ENCODE data around the gene CDK4. TPM values are rescaled to one million over a fixed set of nuclear protein-coding genes. Genes with fewer than 3 reads are reported as not detected.
A peak's percentile ranks its signal among the peaks of the same experiment; 100 is the strongest.

The CDK4 gene
- total RNA-seq, 1 experiment from 2014 or later = 156 TPM

- Histone ChIP-seq H3K9me2 (ENCODE audit: insufficient read depth) (no peaks in the 10 kb centered on the region), H3K4me3 (no peak overlapping the region), H3K4me1 (replicated peaks; ENCODE audit: insufficient read depth) (peaks cover 25% of the 10 kb centered on the region), H3K27ac (no peak overlapping the region), H3K9me3 (ENCODE audit: insufficient read depth, low read depth) (no peaks in the 10 kb centered on the region), H3K36me3 (ENCODE audit: low read depth) (peaks cover 34% of the 10 kb centered on the region; the same call in 1 of the 2 replicates), H3K79me2 (ENCODE audit: low read depth) (no peaks in the 10 kb centered on the region; the same call in 1 of the 2 replicates), H4K20me1 (ENCODE audit: insufficient read depth) (peaks cover 5% of the 10 kb centered on the region; the same call in 1 of the 2 replicates), H3K4me2 (no peak overlapping the region), H3K27me3 (ENCODE audit: insufficient read depth, low read depth) (no peaks in the 10 kb centered on the region), H3F3A (ENCODE audit: insufficient read depth, low read depth) (peaks cover 29% of the 10 kb centered on the region), H2AFZ (no peak overlapping the region)
- intact Hi-C loops (cut with micrococcal nuclease; ENCODE audit: unreplicated experiment) = no loop called here
- TF ChIP-seq EZH2 (IDR thresholded peaks at IDR 0.05; ENCODE audit: low read depth) = no peak
- no peak for TF ChIP-seq CTCF (conservative IDR thresholded peaks at IDR 0.05)
- ChIA-PET POLR2A (ENCODE audit: unreplicated experiment) (interaction anchor here (0.5 kb wide), 1 partner anchor 71 kb away, joined by 3 read pairs; no protein-coding TSS in a partner anchor), CTCF (no interaction called here)
- DNase-seq = no peak
- BruUV-seq (replicated peaks) = no TSS peak
These were observed 44.9 kb upstream of the CDK4 start for GRCh38 chr12:57796996-57797395.

GRCh38 chr12:57795354-57795753, 43.2 kb upstream of the CDK4 start:
- Histone ChIP-seq H3K79me2 (ENCODE audit: low read depth) (no peaks in the 10 kb centered on the region; the same call in 1 of the 2 replicates), H3K27me3 (ENCODE audit: insufficient read depth, low read depth) (no peaks in the 10 kb centered on the region), H4K20me1 (ENCODE audit: insufficient read depth) (peaks cover 5% of the 10 kb centered on the region; the same call in 1 of the 2 replicates), H3K27ac (peak overlapping the region; percentile 66), H3K9me3 (ENCODE audit: insufficient read depth, low read depth) (no peaks in the 10 kb centered on the region), H3K4me1 (replicated peaks; ENCODE audit: insufficient read depth) (peaks cover 25% of the 10 kb centered on the region), H3K36me3 (ENCODE audit: low read depth) (peaks cover 42% of the 10 kb centered on the region; the same call in 1 of the 2 replicates), H3F3A (ENCODE audit: insufficient read depth, low read depth) (peaks cover 33% of the 10 kb centered on the region), H2AFZ (no peak overlapping the region), H3K4me2 (0 out of 2 replicates have a peak overlapping the region, but pooled peaks have one; percentile 18), H3K9me2 (ENCODE audit: insufficient read depth) (no peaks in the 10 kb centered on the region), H3K4me3 (no peak overlapping the region)
- TF ChIP-seq CTCF (conservative IDR thresholded peaks at IDR 0.05) = no peak
- TF ChIP-seq EZH2 (IDR thresholded peaks at IDR 0.05; ENCODE audit: low read depth) = no peak
- ChIA-PET POLR2A (ENCODE audit: unreplicated experiment) (no interaction called here), CTCF (no interaction called here)
- intact Hi-C loops (cut with micrococcal nuclease; ENCODE audit: unreplicated experiment) = no loop called here
- DNase-seq = peak in 1 of 2 experiments; percentile 91
- BruUV-seq (replicated peaks) = no TSS peak

- peaks cover 25% of the 10 kb centered on the region for H3K4me1 ChIP-seq (replicated peaks; ENCODE audit: insufficient read depth)
- H3K27me3 ChIP-seq (ENCODE audit: insufficient read depth, low read depth) = no peaks in the 10 kb centered on the region
- peak overlapping the region; percentile 42 for H3K4me2 ChIP-seq
- no peaks in the 10 kb centered on the region for H3K9me3 ChIP-seq (ENCODE audit: insufficient read depth, low read depth)
- H3F3A ChIP-seq (ENCODE audit: insufficient read depth, low read depth) = peaks cover 33% of the 10 kb centered on the region
- no peak for TF ChIP-seq EZH2 (IDR thresholded peaks at IDR 0.05; ENCODE audit: low read depth)
- no peak for TF ChIP-seq CTCF (conservative IDR thresholded peaks at IDR 0.05)
- H3K36me3 ChIP-seq (ENCODE audit: low read depth) = peaks cover 50% of the 10 kb centered on the region
- ChIA-PET CTCF (no interaction called here), POLR2A (ENCODE audit: unreplicated experiment) (no interaction called here)
- H3K4me3 ChIP-seq = no peak overlapping the region
- H4K20me1 ChIP-seq (ENCODE audit: insufficient read depth) = peaks cover 5% of the 10 kb centered on the region; the same call in 1 of the 2 replicates
- intact Hi-C loops (cut with micrococcal nuclease; ENCODE audit: unreplicated experiment) = no loop called here
- H2AFZ ChIP-seq = no peak overlapping the region
- no TSS peak for BruUV-seq (replicated peaks)
- peak overlapping the region; percentile 72 for H3K27ac ChIP-seq
- H3K9me2 ChIP-seq (ENCODE audit: insufficient read depth) = no peaks in the 10 kb centered on the region
- DNase-seq = peak in 1 of 2 experiments; percentile 81
- H3K79me2 ChIP-seq (ENCODE audit: low read depth) = no peaks in the 10 kb centered on the region; the same call in 1 of the 2 replicates
These were observed 41.8 kb upstream of the CDK4 start for GRCh38 chr12:57793920-57794319.

Data from PC-9 (cell line).